ENCODE measurements around the gene TRPV5. TPM values are rescaled to one million over a fixed set of nuclear protein-coding genes. Genes with fewer than 3 reads are reported as not detected.
A peak's percentile ranks its signal among the peaks of the same experiment; 100 is the strongest.

The TRPV5 gene
- total RNA-seq, 1 experiment from 2014 or later, result not detected

DNA sequence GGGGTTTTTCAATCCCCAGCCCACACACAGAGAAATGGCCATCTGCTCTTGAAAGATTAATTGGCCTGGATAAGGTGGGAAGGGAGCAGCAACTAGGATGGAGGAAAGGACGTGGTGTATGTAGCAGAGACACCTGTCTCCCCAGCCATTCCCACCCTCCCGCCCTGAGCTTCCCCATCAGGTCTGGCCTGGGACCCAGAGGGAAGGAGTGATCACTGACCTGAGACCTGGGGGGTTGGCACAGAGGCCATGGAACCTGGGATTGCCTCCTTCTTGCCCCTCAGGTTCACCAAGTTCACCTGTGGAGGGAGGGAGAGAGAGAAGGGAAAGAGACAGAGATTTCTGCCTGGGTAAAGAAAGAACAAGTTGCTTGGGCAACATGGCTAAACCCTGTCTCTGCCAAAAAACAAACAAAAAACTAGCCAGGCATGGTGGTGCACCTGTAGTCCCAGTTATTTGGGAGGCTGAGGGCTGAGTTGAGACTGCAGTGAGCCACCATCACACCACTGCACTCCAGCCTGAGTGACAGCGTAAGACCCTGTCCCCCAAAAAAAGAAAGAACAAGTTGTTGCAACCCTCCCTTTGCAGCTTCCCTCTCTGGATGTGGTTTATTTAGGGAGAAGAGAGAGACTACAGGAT lies 36.7 kb downstream of the TRPV5 start:
- DNase-seq (ENCODE audit: low read depth, low spot score), result no peak
- in situ Hi-C loops (cut with HindIII; ENCODE audit: low pct_unique_long_range_greater_than_20kb, low sequenced_read_pairs), result no loop called here

DNA sequence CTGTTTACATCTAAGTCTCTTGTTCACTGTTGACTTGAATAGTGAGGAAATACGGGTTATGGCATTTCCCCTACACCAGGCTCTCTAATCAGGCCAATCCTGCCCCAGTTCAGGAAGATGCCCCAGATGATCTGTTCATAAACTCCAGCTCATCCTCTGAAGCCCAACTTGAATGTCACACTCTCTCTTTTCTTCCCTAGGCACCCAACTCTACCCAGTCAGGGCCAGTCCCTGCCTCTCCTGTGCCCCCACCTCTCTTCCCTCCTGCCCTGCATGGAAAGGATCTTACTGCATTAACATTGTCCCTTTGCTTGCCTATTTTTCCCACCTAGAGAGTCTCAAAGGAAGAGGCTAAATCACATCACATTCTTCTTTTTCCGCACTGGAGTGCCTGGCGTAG lies 37.4 kb downstream of the TRPV5 start:
- in situ Hi-C loops (cut with HindIII; ENCODE audit: low pct_unique_long_range_greater_than_20kb, low sequenced_read_pairs), result no loop called here
- no peak for DNase-seq (ENCODE audit: low read depth, low spot score)

DNA sequence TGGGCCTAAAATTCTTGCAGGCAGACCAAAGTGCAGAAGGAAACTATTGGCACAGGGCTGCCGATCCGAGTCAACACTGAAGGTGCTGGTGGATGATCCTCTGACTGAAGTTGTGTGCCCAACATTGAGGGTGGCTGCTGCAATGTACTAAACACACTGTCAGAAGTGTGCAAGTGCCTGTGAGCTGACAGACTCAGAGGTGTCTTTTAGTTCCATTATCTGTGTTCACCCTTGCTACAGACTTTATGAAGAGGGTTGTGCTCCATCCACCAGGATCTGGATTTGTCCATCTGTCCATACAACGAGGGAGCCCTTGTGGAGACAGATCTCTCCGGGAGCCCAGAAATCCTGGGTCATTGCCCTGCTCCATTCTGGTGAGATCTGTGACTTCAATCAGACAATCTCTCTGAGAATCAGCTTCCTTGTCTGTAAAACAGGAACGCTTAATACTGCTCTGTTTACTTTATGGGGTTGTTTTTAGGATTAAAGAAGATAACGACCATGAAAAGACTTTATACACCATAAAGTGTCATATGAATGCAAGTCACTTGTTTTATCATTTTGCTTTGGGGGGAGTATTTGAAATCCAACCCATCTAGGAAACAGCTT lies 38.5 kb downstream of the TRPV5 start:
- no peak for DNase-seq (ENCODE audit: low read depth, low spot score)
- in situ Hi-C loops (cut with HindIII; ENCODE audit: low pct_unique_long_range_greater_than_20kb, low sequenced_read_pairs), result no loop called here

DNA sequence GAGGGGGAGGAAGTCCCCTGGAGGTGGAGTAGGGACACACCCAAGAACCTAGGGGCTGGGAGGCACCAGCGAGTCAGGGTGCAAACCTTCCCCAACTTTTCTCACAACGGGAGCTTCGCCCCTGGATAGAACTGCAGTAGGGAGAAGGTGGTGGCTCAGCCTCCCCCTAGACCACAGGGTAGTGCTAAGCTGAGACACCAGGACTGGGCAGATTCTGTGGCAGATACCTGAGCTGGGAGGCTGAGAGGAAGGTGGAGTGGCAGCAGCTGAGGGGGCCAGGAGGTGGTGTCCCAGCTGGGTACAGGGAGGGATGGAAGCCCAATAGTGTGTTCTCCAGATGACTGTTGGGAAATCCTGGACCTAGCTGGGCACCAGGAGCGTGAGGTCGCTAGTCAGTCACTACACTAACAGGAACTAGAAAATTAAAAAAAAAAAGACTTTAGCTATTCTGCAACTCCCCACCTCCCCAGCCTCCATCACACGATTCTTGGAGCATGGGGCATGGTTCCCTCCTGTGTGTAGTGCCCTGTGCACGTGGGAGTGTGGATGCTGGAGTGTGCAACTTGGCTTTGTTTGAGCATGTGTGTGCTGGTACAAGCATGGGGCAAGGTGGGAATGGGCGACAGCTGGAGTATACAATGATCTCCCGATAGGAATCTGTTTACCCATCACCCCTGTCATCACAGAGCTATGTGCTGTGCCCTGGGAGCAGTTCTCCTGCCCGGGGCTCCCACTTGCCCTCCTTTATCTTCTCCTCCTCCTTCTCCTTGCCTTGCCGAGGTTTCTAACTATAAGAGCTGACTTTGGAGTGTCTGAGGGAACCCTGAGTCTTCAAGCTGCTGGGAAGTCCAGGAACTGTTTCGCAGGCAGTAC lies 39.2 kb downstream of the TRPV5 start:
- no peak for DNase-seq (ENCODE audit: low read depth, low spot score)
- in situ Hi-C loops (cut with HindIII; ENCODE audit: low pct_unique_long_range_greater_than_20kb, low sequenced_read_pairs), result no loop called here

DNA sequence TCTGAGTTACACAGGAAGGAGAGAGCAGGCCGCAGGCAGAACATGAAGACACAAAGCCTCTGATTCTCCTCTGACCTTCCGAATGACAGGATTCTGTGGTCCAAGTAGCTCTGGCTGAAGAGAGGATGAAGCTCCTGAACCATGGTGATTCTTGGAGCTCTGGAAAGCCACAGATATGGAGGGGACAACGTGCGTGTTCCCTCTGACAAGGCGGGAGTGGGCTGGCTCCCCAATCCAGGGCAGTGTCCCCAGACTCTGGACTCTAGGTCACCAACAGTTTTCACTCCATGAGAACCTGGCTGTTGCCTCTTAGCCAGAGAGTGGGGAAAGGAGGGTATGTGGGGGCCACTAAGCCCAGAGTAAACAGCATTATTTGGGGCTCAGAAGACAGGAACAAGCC lies 40.6 kb downstream of the TRPV5 start:
- peak; percentile 40 for DNase-seq (ENCODE audit: low read depth, low spot score)
- in situ Hi-C loops (cut with HindIII; ENCODE audit: low pct_unique_long_range_greater_than_20kb, low sequenced_read_pairs), result no loop called here

DNA sequence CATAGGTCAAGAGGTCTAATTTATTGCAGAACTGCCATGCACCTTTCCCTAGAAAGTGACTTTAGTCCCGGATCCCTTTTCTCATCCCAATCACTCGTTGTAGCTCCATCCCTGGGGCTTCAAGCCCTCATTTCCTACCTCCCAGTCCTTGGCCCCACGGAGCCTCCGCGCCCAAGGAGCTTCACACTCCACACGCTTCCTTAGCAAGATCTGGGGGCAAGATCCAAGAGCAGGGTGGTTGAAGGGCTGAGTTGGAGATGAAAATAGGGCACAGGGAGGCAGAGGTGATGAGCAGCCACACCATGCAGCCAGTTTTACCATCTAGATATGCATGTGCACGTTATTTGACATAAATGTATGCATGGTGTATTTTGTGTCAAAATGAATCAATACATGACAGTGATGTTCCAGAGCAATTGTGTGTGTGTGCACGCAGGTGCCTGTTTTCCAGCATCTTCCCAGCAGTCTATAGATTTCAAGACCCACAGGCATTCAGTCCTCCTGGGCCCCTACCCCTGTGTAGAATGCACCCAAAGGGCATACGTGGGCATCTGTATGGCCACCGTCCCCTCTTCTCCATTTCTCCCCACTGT lies 42.0 kb downstream of the TRPV5 start:
- in situ Hi-C loops (cut with HindIII; ENCODE audit: low pct_unique_long_range_greater_than_20kb, low sequenced_read_pairs), result no loop called here
- DNase-seq (ENCODE audit: low read depth, low spot score), result no peak

DNA sequence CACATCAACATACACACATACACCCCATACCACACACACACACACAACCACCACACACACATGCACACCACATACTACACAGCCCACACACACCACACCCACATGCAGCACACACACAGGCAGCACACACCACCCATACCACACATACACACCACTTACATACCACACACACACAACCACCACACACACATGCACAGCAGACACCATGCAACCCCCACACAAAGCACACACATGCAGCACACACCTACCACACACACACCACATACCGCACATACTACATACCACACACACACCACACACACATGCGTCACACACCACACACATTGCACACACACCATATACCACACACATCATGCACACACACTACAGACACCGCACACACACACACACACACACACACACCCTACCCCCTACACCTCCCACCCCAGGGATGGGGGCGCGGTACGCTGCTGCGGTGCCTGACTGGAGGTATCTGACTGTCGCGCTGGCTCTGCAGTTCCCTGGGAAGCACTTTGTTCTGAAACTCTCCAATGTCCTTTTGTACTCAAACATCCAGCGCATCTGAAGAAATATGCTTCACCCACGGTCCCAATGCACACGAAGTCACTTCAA lies 42.6 kb downstream of the TRPV5 start:
- no peak for DNase-seq (ENCODE audit: low read depth, low spot score)
- in situ Hi-C loops (cut with HindIII; ENCODE audit: low pct_unique_long_range_greater_than_20kb, low sequenced_read_pairs), result no loop called here

DNA sequence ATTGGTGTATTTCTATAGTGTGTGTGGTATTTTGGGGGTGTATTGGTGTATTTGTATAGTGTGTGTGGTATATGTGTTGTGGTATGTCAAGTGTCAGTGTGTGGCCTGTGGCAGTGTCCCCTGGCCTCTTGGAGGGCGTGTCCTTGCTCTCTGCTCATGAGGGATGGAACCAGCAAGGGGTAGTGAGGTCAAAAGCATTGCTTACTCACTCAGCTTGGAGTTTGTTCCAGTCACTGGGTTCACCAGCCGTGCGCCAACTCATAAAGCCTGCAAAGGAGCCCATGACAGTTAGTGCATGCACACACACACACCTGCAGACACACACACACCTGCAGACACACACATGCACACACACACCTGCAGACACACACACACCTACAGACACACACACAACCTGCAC lies 43.7 kb downstream of the TRPV5 start:
- in situ Hi-C loops (cut with HindIII; ENCODE audit: low pct_unique_long_range_greater_than_20kb, low sequenced_read_pairs), result no loop called here
- DNase-seq (ENCODE audit: low read depth, low spot score), result no peak

DNA sequence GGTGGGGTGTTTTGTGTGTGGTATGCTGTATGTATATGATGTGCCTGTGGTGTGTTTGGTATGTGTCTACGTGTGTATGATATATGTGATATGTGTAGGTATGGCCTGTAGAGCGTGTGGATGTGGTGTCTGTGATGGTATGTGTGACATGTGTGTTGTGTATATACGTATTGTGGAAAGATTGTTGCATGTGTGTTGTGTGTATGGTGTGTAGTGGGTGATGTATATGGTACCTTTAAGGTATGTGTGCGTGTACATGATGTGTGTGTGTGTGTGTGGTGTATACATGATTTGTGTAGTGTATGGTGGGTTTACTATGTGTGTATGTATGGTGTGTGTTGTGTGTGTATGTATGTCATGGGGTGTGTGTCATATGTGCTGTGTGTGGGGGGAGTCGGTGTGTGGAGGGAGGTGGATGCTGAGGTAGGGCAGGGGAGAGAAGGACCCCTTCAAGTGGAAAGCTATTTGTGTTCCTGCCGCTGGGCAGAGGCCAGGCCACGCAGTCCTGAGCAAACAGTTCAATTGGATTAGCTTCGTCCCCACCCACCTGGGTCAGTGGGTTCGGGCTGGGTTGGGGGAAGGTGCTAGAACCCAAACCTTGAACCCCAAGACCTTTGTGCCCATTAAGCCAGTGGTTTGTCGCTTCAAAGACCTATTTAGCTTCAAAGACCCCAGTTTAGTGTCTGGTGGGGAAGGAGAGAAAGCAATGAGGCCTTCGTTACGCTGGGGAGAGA lies 46.1 kb downstream of the TRPV5 start:
- no peak for DNase-seq (ENCODE audit: low read depth, low spot score)
- in situ Hi-C loops (cut with HindIII; ENCODE audit: low pct_unique_long_range_greater_than_20kb, low sequenced_read_pairs), result no loop called here

DNA sequence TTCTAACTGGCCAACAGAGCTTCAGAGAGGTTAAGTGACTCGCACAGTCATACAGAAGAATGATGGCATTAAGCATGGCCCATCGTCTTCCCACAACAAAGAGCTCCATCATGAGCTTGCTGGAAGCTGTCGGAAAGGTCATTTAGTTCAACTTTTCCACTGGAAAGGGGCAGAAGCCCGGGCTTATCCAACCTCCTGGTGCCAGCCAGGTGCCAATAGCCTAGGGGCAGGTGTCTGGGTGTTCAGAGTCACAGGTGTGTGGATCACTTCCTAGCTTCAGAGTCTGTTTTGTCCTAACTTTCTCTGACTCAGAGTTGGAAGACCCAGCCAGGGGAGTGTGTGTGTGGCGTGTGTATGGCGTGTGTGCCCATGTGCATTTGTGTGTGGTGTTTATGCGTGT lies 46.7 kb downstream of the TRPV5 start:
- in situ Hi-C loops (cut with HindIII; ENCODE audit: low pct_unique_long_range_greater_than_20kb, low sequenced_read_pairs), result no loop called here
- DNase-seq (ENCODE audit: low read depth, low spot score), result no peak

DNA sequence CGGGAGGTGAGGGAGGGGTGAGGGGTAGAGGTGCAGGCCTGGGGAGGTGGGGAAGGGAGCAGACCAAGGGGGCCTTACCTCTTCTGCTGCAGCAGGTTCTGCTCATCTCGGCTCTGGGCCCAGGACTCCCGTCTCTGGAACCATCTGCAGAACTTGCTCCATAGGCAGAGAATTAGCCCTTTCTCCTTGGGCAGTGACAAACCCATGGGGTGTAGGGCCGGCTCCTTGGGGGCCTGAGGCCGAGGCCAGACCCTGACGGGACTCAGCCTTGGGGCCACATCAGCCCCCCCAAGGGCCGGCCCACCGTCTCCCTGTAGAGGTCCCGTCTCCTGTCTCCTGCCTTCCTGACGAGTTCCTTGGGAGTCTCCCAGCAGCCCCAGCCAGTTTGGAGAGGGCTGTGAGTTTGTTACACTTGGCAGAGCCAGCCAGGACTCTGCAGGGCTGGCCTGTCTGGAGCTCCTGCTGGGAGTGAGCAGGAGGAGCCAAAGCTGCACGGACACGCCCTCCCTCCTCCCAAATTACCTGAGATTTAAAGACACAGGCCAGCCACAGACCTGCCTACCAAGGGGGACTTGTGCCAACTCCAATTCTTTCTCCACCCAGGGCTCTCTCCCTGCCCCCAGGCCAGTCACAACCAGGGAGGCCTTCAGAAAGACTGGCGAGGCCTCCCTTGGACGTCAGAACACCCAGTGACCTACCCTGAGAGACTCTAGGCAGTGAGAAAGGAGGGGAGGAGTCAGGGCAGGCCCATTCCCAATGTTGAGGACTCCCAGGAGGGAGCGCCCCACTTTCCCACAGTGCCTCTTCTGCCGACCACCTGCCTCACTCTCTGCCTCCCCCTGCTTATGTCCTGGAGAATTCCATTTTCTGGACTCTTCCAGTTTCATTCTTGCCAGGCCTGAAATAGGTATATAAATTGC lies 48.0 kb downstream of the TRPV5 start, which contains the start of gene TRPV6:
Gene TRPV6, minus strand, starts transcription at position 435 of the 920 bp plus-strand sequence.
- in situ Hi-C loops (cut with HindIII; ENCODE audit: low pct_unique_long_range_greater_than_20kb, low sequenced_read_pairs), result no loop called here
- no peak for DNase-seq (ENCODE audit: low read depth, low spot score)

DNA sequence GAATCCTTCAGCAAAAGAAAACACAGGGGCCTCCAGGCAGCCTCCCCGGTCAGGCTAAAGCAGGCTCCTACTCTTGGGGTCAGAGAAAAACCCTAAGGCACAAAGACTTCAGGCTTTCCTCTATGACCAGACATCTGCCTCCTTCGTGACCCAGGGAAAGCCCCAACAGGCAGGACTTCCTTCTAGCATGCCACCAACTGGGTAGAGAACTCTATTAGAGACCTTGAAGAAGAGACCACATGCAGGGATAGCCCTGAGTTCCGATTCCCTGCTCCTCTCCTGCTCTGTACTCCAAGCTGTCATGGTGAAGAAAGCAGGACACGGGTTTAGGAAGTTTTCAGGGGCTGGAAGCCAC lies 49.3 kb downstream of the TRPV5 start:
- DNase-seq (ENCODE audit: low read depth, low spot score), result no peak
- in situ Hi-C loops (cut with HindIII; ENCODE audit: low pct_unique_long_range_greater_than_20kb, low sequenced_read_pairs), result no loop called here

DNA sequence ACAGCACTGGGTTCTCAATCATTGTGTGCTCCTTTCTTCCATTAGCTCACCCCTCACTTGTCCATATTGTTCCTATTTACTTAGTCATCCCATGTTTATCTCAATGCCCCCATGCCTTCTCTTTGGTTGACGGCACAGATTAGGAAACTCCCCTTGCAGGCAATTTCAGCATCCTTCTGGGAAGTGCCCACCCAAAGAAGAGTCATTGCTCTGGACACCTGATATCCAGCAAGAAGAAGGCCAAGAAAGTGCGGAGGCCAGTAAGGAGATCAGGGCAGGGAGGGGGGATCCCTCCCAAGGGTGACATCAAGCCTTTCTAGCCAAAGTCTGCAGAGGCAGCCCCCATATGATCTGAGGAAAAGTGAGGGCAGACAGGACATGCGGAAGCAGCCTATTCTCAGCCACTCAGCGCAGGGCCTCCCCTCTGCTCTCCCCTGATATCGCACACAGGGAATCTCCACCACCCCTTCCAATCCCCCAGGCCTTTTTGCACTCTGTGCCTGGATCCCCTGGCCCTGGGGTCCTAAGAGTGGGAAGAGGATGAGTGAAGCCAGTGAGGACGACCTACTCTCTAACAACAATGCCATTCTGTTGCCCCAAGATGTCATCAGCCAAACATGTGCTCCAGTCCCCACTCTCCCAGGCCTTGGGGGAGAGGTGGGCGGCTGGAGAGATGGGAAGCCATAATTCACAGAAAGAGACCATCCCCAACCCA lies 49.8 kb downstream of the TRPV5 start:
- DNase-seq (ENCODE audit: low read depth, low spot score), result no peak
- in situ Hi-C loops (cut with HindIII; ENCODE audit: low pct_unique_long_range_greater_than_20kb, low sequenced_read_pairs), result no loop called here

DNA sequence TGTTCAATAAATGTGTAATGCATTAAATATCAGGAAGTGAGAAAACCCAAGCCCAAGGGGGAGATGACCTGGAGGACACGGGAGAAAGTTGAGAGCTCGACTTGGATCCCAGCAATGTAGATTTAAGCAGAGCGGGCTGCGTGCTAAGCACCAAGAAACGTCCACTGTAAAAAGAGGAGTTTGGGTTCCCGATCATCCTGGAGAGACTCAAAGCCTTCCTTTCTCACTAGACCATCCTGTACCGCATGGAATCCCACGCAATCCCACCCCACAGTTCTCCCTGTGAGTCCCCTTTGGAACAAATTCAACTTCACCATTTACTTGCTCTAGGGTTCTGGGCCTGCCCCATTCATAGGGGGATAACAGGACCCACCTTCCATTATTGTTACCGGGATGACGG lies 50.4 kb downstream of the TRPV5 start:
- in situ Hi-C loops (cut with HindIII; ENCODE audit: low pct_unique_long_range_greater_than_20kb, low sequenced_read_pairs), result no loop called here

DNA sequence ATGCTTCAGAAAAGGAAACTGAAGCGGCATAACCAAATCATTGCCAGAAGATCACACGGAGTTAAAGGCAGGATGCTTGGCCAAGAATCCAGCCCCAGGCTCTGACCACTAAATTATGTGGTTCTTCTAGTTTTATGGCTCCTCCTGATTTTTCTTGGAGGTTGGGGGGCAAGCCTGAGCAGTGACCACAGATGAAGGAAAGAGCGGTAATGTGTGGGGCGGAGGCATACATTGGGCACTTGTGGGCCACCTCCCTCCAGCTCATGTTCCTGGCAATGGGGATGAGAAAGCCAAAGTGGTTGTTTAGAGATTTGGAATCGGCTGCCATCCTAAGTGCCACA lies 51.2 kb downstream of the TRPV5 start:
- in situ Hi-C loops (cut with HindIII; ENCODE audit: low pct_unique_long_range_greater_than_20kb, low sequenced_read_pairs), result no loop called here
- no peak for DNase-seq (ENCODE audit: low read depth, low spot score)

More for the DNA sequence above, 50.4 kb downstream of the TRPV5 start:
- DNase-seq (ENCODE audit: low read depth, low spot score), result no peak

Measured in SK-MEL-5 (cell line).